Mononuclear cell (primary cell): Measurements from ENCODE around the gene PDXDC1. TPM values are rescaled to one million over a fixed set of nuclear protein-coding genes. Genes with fewer than 3 reads are reported as not detected.
"Not testable (repeated sequence)": the region's sequence is repeated elsewhere in the genome, so short reads cannot be mapped to it uniquely, and the experiment has no call there.

Source experiments
- H3K27me3 ChIP-seq: 2 replicates; pipeline ENCODE4 v1.6.0; 2011; ENCODE audit warnings: low read length, control low read depth; ENCODE audit not compliant: insufficient read depth
- H3K4me1 ChIP-seq: 2 replicates; pipeline ENCODE4 v1.5.1; 2011; ENCODE audit warnings: mild to moderate bottlenecking, low read length, control low read depth; ENCODE audit not compliant: insufficient read depth
- H3K4me3 ChIP-seq: 2 replicates; pipeline ENCODE4 v1.5.1; 2011; ENCODE audit warnings: mild to moderate bottlenecking, low read length, moderate library complexity
- H3K9me3 ChIP-seq: 2 replicates; pipeline ENCODE4 v1.5.1; 2011; ENCODE audit warnings: low read depth, mild to moderate bottlenecking, control low read depth, low read length
- total RNA-seq: library from RNA; depleted of rRNA; stranded (reverse); fragments of >200 nt; gene quantifications from one replicate; pipeline ENCODE4 v1.2.3, GENCODE V29; 2012

PDXDC1 gene
- total RNA-seq, 1 donor: 101 TPM

DNA sequence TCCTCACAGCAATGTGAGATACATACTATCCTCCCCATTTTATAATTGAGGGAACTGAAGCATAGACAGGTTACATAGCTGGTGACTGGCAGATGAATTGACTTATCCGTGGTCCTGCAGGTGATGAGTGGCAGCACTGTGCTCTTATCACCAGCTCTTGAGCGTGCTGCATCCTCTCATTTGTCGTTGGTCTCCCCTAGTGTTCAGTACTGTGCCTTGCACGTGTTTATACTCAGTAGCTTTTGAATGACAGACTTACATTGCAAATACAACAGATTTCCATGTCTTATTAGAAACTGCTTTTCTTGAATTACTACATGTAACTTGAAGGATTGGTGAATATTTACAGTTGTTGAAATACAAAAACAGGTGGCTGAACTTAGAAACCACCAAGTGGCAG lies 47.4 kb downstream of the PDXDC1 start:
- H3K4me3 ChIP-seq, H3K27me3 ChIP-seq, H3K9me3 ChIP-seq, H3K4me1 ChIP-seq: not testable (repeated sequence)

DNA sequence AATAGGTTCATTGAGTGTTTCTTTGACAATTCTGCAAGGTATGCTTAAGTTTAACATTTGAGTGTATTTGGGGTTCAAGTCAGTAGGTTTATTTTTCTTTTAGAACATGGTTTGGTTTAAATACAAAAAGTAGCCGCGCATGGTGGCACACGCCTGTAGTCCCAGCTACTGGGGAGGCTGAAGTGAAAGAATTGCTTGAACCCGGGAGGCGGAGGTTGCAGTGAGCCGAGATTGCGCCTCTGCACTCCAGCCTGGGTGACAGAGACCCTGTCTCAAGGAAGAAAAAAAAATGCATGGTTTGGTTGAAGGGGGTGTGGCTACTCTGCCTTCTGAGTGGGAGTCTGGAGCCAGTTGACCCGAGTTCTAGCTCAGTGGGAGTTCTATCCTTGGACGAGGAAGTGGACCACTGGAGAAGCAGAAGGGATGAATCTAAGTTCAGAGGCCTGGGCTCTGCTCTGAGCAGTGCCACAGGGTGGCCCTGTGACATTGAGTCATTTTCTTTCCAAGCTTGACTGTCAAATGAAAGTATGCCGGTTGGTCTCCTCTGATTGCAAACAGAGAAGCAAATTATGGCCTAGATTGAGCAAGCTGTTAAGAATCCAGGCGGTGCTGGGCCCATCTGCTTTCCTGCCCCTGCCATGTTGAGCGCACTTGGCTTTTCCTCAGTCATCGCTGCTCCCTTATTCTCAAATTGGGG lies 48.7 kb downstream of the PDXDC1 start:
- not testable (repeated sequence) for H3K9me3 ChIP-seq, H3K4me3 ChIP-seq, H3K4me1 ChIP-seq, H3K27me3 ChIP-seq

DNA sequence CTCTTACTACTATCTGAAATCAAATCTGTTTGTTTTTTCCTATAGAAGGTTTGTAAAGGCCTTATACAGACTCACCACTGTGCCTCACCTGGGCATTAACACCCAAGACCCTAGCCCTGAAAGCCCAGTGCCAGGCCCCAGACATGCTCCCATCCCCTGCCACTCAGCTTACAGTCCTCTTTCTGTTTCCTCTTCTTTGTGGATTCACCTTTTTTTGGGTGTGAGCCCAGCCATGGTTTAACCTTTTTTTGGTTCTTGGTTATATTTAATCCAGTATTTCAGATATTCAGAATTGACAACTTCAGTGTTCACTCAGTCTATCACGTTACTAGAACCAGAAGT lies 50.0 kb downstream of the PDXDC1 start:
- H3K4me3 ChIP-seq, H3K4me1 ChIP-seq: not testable (repeated sequence)

DNA sequence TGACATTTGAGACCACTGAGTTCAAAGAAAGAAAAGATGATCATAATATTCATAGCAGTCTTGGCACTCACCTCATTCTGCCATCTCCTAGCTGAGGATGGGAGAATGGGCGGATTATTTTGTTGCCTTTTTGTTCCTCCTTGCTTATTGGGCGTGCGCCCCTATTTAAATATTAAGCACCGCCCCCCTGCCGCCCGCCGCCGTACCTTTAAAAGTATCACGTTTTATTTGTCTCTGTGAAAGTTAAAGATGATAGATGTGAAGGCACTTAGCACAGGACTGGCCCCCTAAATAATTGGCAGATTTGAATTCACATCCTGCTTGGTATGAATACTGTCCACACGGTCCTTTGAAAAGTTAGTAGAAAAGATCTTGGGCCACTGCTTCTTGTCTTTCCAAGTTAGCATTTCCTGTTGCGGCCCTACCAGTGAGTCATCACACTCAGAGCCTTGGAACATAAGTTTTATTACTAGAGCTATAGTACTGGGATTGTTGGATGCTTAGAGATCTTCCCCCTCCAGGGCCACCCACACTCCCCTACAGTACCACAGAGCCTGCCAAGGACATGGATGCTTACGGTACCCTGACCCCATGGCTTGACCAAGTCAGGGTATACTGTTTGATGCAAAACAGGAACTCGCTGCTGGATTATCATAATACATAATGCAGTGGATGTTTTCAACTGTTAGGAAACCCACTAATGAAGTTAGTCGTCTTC lies 50.6 kb downstream of the PDXDC1 start:
- H3K27me3 ChIP-seq, H3K4me3 ChIP-seq, H3K9me3 ChIP-seq, H3K4me1 ChIP-seq: not testable (repeated sequence)

More for the DNA sequence above, 50.0 kb downstream of the PDXDC1 start:
- H3K27me3 ChIP-seq, H3K9me3 ChIP-seq: not testable (repeated sequence)

DNA sequence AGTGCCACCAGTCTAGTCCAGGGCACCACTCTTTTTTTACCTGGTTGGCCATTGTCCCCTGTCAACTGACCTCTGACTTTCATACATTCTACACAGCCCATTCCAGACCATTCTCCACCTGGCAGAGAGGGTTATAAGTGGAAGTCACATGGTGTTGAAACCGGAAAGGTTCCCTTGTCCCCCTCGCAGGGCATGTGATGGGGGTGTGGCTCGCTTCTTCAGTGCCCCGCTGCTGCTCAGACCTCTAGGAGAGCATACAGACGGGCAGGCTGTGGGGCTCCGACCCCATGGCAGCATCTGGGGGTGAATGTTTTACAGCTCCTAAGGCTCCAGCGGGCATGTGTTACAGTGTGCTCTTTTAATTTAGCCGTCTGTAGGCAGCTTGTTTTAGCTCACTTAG lies 52.2 kb downstream of the PDXDC1 start:
- H3K27me3 ChIP-seq, H3K9me3 ChIP-seq, H3K4me3 ChIP-seq: not testable (repeated sequence)
- peaks cover 13% of the 10 kb centered on the region for H3K4me1 ChIP-seq

DNA sequence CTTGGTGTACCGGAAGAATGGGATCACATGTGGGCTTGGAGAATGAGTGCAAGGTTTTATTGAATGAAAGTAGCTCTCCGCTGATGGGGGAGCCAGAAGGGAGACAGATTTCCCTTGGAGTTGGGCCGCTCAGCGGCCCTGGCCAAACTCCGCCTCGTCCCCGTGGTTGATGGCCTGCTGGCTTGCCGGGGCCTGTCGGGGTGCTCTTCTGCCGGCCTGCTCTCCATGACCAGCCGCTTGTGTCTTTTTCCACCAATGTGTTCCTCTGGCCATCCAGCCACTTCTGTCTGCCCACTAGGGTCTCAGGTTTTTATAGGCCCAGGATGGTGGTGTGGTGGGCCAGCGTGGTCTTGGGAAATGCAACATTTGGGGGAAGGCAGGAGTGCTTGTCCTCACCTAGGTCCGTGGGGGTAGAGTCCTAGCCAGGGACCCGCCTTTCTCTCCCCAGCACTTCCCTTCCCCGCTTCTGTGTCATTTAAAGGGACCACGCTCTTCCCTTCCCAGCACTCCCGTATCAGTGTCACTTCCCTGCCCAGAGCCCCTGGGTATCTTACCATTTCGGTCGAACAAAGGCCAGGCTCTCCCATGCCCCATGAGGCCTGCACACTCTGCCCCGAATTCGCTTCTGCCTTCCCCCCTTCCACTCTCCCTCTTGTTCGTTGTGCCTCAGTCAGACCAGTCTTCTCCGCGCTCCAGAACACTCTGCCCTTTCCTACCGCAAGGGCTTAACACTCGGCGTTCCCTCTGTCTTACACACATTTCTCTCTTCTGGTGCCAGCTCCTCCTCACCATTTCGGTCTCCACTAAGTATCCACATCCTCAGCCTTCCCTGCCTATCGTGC lies 52.9 kb downstream of the PDXDC1 start:
- not testable (repeated sequence) for H3K27me3 ChIP-seq, H3K9me3 ChIP-seq, H3K4me3 ChIP-seq
- peaks cover 19% of the 10 kb centered on the region for H3K4me1 ChIP-seq

DNA sequence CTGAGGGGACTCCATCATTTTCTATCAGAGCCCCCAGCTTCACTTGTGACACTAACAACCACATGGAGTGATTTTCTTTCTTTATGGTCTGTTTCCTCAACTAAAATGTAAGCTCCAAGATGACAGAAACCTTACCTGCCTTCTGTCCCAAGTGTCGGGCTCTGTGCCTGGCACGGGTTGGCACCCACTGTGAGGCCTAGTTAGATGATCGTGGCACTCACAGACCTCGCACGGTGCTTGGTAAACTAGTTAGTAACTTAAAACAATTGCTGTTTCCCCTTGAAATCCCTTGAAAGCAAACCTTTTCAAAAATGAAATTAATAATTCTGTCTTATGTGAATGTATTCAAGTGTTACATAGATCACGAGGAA lies 53.5 kb downstream of the PDXDC1 start:
- H3K4me3 ChIP-seq, H3K9me3 ChIP-seq, H3K27me3 ChIP-seq: not testable (repeated sequence)
- H3K4me1 ChIP-seq: peaks cover 19% of the 10 kb centered on the region

DNA sequence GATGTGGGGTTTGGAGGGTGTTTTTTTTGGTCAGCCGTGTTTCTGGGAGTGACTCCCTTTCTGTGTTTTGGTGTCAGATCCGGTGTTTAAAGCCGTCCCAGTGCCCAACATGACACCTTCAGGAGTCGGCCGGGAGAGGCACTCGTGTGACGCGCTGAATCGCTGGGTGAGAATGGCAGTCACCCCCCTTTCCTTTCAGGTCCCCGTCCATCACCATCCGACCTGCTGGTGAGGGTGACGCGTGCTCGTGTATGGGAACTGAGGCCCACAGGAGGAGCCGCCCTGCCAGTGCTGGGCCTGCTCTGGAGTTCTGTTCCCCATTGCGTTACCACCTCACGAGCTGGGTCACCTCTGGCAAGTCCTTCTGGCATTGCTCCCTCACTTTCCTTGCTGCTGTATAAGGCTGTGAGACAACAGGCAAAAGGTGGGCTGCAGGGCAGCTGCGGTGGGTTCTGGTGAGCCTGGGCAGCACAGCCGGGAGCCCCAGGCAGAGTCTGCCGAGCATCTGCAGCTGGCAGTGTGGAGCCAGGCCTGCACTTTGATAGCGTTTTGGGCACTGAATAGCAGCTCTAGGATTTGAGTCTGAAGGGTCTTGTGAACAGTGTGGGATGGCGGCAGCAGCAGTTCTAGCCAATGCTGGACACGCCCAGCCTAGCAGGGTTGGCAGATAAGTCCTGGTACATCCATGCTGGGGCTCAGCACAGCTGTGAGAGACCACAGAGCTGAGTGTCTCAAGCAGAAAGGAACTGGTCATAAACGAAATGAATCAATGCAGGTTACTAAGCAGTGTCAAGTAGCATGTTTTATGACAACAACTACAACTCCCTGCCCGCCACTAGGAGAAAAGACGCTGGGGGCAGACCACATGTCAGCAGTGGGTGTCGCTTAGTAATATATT lies 54.2 kb downstream of the PDXDC1 start:
- not testable (repeated sequence) for H3K9me3 ChIP-seq, H3K27me3 ChIP-seq, H3K4me3 ChIP-seq
- H3K4me1 ChIP-seq: peaks cover 19% of the 10 kb centered on the region

DNA sequence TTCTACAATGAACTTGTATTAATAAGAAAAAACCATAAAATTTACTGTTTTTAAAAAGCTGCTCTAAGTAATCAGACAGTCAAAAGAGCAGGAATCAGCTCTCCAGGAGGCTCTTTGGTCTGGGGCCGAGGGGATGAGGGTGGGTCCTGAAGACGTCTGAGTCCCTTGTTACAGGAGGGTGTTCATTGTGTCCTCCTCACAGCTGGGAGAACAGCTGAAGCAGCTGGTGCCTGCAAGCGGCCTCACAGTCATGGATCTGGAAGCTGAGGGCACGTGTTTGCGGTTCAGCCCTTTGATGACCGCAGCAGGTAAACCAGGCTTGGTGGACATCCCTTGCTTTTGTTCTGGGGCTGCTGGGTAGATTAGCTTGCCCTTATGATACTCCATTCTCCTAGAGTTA lies 54.9 kb downstream of the PDXDC1 start:
- H3K9me3 ChIP-seq, H3K27me3 ChIP-seq, H3K4me3 ChIP-seq: not testable (repeated sequence)
- peaks cover 19% of the 10 kb centered on the region for H3K4me1 ChIP-seq

DNA sequence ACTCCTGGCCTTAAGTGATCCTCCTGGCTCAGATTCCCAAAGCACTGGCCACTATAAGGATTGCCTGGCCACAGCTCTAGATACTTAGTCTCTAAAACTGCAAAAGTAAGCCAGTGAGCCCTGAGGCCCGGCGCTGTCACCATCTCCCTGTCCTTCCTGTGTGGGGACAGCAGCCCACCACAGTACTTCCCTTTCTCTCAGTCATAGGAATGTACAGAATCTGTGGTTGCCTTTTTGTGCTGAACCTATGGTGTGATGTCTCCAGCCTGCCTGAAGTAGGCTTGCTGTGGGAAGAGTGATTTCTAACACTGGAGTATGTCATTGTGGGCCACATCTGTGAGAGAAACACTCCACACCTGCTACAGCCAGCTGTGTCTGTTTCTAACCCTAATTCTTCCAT lies 56.4 kb downstream of the PDXDC1 start:
- no peaks in the 10 kb centered on the region for H3K27me3 ChIP-seq
- no peaks in the 10 kb centered on the region for H3K9me3 ChIP-seq
- H3K4me3 ChIP-seq: no peak overlapping the region
- peaks cover 19% of the 10 kb centered on the region for H3K4me1 ChIP-seq

DNA sequence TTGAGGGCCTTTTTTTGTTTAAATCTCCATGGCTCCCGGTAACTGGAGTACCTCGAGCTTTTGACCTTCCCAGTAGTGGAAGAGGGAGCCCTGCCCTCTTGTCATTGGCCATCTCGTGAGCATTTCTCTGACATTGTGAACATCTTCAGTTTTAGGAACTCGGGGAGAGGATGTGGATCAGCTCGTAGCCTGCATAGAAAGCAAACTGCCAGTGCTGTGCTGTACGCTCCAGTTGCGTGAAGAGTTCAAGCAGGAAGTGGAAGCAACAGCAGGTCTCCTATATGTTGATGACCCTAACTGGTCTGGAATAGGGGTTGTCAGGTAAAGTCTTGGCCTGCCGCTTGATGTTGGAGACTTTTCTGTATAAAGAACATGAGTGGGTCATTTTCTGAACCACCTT lies 56.8 kb downstream of the PDXDC1 start:
- Histone ChIP-seq H3K9me3 (no peaks in the 10 kb centered on the region), H3K27me3 (no peaks in the 10 kb centered on the region), H3K4me1 (peaks cover 19% of the 10 kb centered on the region), H3K4me3 (no peak overlapping the region)

DNA sequence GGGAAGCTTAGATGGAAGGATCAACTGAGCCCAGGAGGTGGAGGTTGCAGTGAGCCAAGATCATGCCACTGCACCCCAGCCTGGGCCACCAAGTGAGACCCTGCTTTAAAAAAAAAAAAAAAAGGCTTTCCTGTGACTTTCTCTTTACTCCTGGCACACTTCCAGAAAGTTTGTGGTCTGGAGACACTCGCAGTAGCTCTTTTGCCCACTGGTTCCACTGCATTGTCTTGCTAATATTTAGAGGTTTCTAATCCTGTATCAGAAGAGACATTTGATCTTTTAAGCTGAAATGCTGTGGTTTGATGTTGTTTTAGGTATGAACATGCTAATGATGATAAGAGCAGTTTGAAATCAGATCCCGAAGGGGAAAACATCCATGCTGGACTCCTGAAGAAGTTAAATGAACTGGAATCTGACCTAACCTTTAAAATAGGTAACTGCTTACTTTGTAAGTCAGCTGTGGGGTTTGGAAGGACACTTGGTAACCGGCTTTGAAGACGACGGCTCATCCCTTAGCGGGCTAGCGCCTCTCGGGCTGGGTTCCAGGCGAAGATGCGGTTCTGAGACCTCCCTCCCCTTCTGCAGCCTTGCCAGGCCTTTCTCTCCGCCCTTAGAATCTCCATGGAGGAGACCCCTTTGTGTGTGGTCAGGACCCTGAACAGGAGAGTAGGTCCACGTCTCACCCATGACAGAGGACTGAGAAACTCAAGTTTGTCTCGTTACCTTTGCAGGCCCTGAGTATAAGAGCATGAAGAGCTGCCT lies 57.9 kb downstream of the PDXDC1 start:
- Histone ChIP-seq H3K4me3 (no peak overlapping the region), H3K4me1 (peaks cover 19% of the 10 kb centered on the region), H3K27me3 (no peaks in the 10 kb centered on the region), H3K9me3 (no peaks in the 10 kb centered on the region)

DNA sequence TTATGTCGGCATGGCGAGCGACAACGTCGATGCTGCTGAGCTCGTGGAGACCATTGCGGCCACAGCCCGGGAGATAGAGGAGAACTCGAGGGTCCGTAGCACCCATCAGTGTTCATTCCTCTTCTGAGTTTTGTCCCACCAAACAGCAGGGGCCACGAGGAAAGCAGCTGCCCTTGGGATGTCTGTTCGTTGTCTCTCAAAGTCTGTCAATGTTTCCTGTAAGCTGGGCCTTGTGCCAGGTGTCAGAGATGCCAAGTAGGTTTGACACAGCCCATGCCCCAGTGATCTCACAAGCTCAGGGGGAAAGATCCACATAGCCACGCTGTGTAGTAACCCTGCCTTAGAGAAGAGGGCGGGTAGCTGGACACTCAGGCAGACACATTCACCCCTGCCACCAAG lies 58.5 kb downstream of the PDXDC1 start:
- no peak overlapping the region for H3K4me3 ChIP-seq
- peaks cover 19% of the 10 kb centered on the region for H3K4me1 ChIP-seq

More for the DNA sequence above, 58.5 kb downstream of the PDXDC1 start:
- Histone ChIP-seq H3K9me3 (no peaks in the 10 kb centered on the region), H3K27me3 (no peaks in the 10 kb centered on the region)
